Measurements from ENCODE around the gene ZIK1.

ZIK1 gene

DNA sequence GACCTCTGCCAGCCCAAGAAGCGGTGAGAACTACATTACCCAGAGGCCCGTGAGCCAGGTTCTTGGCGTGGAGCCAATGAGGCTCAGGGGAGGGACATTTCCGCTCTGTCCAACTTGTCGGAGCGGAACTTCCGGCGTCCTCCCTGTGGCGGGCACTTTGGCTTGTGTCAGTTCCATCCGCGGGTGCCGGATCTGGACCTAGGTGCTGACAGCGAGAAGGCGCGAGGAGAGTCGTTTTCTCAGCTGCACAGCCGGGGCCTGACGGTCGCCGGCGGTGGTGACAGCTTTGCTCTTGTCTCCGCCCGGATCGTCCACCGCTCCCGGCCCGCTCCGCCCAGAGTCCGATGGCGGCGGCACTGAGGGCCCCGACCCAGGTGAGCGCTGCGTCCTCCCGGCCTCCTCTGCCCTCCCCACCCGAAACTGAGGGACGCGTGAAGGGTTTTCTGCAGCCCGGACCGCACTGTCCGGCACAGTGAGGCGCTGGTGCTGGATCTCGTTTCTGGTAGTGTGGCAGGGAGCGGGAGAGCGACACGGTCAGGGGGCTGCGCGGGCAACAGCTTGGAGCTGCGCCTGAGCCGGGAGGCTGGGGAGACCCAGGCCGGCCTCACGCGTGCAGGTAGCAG, 15.9 kb downstream of the ZIK1 start, which contains the start of gene ZNF530:
ZNF530 (plus strand) TSS at position 125 of the 623 bp plus-strand sequence. CDS start 4,461 bp downstream, outside the sequence.
- Histone ChIP-seq H3K27ac (ENCODE audit: low read depth, low read length) (no peak within 1 kb of the TSS), H3K9ac (ENCODE audit: low read length in 5 of 5) (peak within 1 kb of the TSS in 4 of 5 donors; percentile 65 to 86 (median 76)), H3K27me3 (ENCODE audit: control insufficient read depth in 5 of 5, insufficient read depth in 4 of 5, low read length in 5 of 5) (no peaks in the 10 kb centered on the region)

DNA sequence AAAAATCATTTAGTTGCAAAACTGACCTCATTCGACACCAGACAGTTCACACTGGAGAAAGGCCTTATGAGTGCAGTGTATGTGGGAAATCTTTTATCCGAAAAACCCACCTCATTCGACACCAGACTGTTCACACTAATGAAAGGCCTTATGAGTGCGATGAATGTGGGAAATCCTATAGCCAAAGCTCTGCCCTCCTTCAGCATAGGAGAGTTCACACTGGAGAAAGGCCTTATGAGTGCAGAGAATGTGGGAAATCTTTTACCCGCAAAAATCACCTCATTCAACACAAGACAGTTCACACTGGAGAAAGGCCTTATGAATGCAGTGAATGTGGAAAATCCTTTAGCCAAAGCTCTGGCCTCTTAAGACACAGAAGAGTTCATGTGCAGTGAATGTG, 23.0 kb downstream of the ZIK1 start:
- H3K27me3 ChIP-seq (ENCODE audit: control insufficient read depth in 5 of 5, insufficient read depth in 4 of 5, low read length in 5 of 5) = no peaks in the 10 kb centered on the region
- H3K9me3 ChIP-seq (ENCODE audit: control insufficient read depth in 5 of 5, low read length in 5 of 5) = peaks cover 37 to 69% (median 51%) of the 10 kb centered on the region in 5 donors
- peaks cover 0 to 10% (median 0%) of the 10 kb centered on the region in 5 donors for H3K4me1 ChIP-seq (ENCODE audit: control insufficient read depth in 5 of 5, insufficient read depth in 5 of 5, low read length in 5 of 5)
- H3K9ac ChIP-seq (ENCODE audit: low read length in 5 of 5) = peak overlapping the region in 1 of 5 donors; percentile 16
- H3K36me3 ChIP-seq (ENCODE audit: control insufficient read depth in 5 of 5, insufficient read depth in 5 of 5, low read length in 5 of 5) = peaks cover 20 to 44% (median 33%) of the 10 kb centered on the region in 5 donors
- no peak overlapping the region for H3K27ac ChIP-seq (ENCODE audit: low read depth, low read length)
- peak overlapping the region in 3 of 5 donors; percentile 6 to 14 (median 12) for H3K4me3 ChIP-seq (ENCODE audit: low read depth in 1 of 5, low read length in 5 of 5)

More for the DNA sequence above, 15.9 kb downstream of the ZIK1 start, which contains the start of gene ZNF530:
- peaks cover 10 to 29% (median 20%) of the 10 kb centered on the region in 5 donors for H3K9me3 ChIP-seq (ENCODE audit: control insufficient read depth in 5 of 5, low read length in 5 of 5)
- peaks cover 0 to 16% (median 14%) of the 10 kb centered on the region in 5 donors for H3K4me1 ChIP-seq (ENCODE audit: control insufficient read depth in 5 of 5, insufficient read depth in 5 of 5, low read length in 5 of 5)
- H3K4me3 ChIP-seq (ENCODE audit: low read depth in 1 of 5, low read length in 5 of 5) = peak within 1 kb of the TSS; percentile 78 to 97 (median 92)
- H3K36me3 ChIP-seq (ENCODE audit: control insufficient read depth in 5 of 5, insufficient read depth in 5 of 5, low read length in 5 of 5) = peaks cover 6 to 17% (median 13%) of the 10 kb centered on the region in 5 donors

DNA sequence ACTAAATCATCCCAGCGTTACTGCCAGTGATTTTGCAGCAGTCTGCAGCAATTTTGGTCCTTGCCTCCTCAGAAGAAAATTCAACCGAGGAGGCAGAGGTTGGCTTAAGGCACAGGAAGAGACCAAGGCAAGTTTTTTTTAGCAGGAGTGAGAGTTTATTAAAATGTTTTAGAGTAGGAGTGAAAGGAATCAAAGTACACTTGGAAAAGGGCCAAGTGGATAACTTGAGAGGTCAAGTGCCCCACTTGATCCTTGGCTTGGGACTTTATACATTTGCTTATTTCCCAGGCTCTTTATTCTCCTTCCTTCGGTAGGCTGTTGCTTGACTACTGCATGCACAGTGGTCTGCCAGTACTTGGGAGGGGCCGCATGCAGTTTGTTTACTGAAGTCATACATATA, 27.2 kb downstream of the ZIK1 start:
- peaks cover 24 to 47% (median 28%) of the 10 kb centered on the region in 5 donors for H3K9me3 ChIP-seq (ENCODE audit: control insufficient read depth in 5 of 5, low read length in 5 of 5)
- H3K9ac ChIP-seq (ENCODE audit: low read length in 5 of 5) = no peak overlapping the region
- H3K27ac ChIP-seq (ENCODE audit: low read depth, low read length) = no peak overlapping the region
- H3K4me3 ChIP-seq (ENCODE audit: low read depth in 1 of 5, low read length in 5 of 5) = no peak overlapping the region
- peaks cover 9 to 22% (median 12%) of the 10 kb centered on the region in 5 donors for H3K36me3 ChIP-seq (ENCODE audit: control insufficient read depth in 5 of 5, insufficient read depth in 5 of 5, low read length in 5 of 5)
- peaks cover 10 to 19% (median 17%) of the 10 kb centered on the region in 5 donors for H3K4me1 ChIP-seq (ENCODE audit: control insufficient read depth in 5 of 5, insufficient read depth in 5 of 5, low read length in 5 of 5)
- no peaks in the 10 kb centered on the region for H3K27me3 ChIP-seq (ENCODE audit: control insufficient read depth in 5 of 5, insufficient read depth in 4 of 5, low read length in 5 of 5)

- Histone ChIP-seq H3K36me3 (ENCODE audit: control insufficient read depth in 5 of 5, insufficient read depth in 5 of 5, low read length in 5 of 5) (peaks cover 5 to 36% (median 33%) of the 10 kb centered on the region in 5 donors), H3K4me1 (ENCODE audit: control insufficient read depth in 5 of 5, insufficient read depth in 5 of 5, low read length in 5 of 5) (peaks cover 0 to 19% (median 17%) of the 10 kb centered on the region in 5 donors), H3K9ac (ENCODE audit: low read length in 5 of 5) (peak within 1 kb of the TSS; percentile 23 to 91 (median 87)), H3K4me3 (ENCODE audit: low read depth in 1 of 5, low read length in 5 of 5) (peak within 1 kb of the TSS; percentile 88 to 97 (median 96)), H3K27ac (ENCODE audit: low read depth, low read length) (no peak within 1 kb of the TSS), H3K9me3 (ENCODE audit: control insufficient read depth in 5 of 5, low read length in 5 of 5) (peaks cover 36 to 59% (median 44%) of the 10 kb centered on the region in 5 donors), H3K27me3 (ENCODE audit: control insufficient read depth in 5 of 5, insufficient read depth in 4 of 5, low read length in 5 of 5) (no peaks in the 10 kb centered on the region)
Measured at GRCh38 chr19:57613941-57614743, 30.2 kb downstream of the ZIK1 start, which contains the start of gene ZNF134. Gene ZNF134 (plus strand): TSS chr19:57614242. CDS start chr19:57619469, 5,227 bp downstream.

- peaks cover 0 to 19% (median 17%) of the 10 kb centered on the region in 5 donors for H3K4me1 ChIP-seq (ENCODE audit: control insufficient read depth in 5 of 5, insufficient read depth in 5 of 5, low read length in 5 of 5)
- H3K27ac ChIP-seq (ENCODE audit: low read depth, low read length) = no peak overlapping the region
- peaks cover 49 to 71% (median 56%) of the 10 kb centered on the region in 5 donors for H3K9me3 ChIP-seq (ENCODE audit: control insufficient read depth in 5 of 5, low read length in 5 of 5)
- no peaks in the 10 kb centered on the region for H3K27me3 ChIP-seq (ENCODE audit: control insufficient read depth in 5 of 5, insufficient read depth in 4 of 5, low read length in 5 of 5)
- H3K9ac ChIP-seq (ENCODE audit: low read length in 5 of 5) = no peak overlapping the region
- peak overlapping the region; percentile 88 to 97 (median 96) for H3K4me3 ChIP-seq (ENCODE audit: low read depth in 1 of 5, low read length in 5 of 5)
- H3K36me3 ChIP-seq (ENCODE audit: control insufficient read depth in 5 of 5, insufficient read depth in 5 of 5, low read length in 5 of 5) = peaks cover 13 to 48% (median 45%) of the 10 kb centered on the region in 5 donors
Measured at GRCh38 chr19:57615346-57615745, 31.4 kb downstream of the ZIK1 start.

DNA sequence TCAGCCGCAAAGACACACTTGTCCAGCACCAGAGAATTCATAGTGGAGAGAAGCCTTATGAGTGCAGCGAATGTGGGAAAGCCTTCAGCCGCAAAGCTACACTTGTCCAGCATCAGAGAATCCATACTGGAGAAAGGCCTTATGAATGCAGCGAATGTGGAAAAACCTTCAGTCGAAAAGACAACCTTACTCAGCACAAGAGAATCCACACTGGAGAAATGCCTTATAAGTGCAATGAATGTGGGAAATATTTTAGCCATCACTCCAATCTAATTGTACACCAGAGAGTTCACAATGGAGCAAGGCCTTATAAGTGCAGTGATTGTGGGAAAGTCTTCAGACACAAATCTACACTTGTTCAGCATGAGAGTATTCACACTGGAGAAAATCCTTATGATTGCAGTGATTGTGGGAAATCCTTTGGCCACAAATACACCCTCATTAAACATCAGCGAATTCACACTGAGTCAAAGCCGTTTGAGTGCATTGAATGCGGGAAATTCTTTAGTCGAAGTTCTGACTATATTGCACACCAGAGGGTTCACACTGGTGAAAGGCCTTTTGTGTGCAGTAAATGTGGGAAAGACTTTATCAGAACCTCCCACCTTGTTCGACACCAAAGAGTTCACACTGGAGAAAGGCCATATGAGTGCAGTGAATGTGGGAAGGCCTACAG, 36.9 kb downstream of the ZIK1 start:
- Histone ChIP-seq H3K9me3 (ENCODE audit: control insufficient read depth in 5 of 5, low read length in 5 of 5) (peaks cover 91 to 100% (median 98%) of the 10 kb centered on the region in 5 donors), H3K4me1 (ENCODE audit: control insufficient read depth in 5 of 5, insufficient read depth in 5 of 5, low read length in 5 of 5) (peaks cover 0 to 5% (median 0%) of the 10 kb centered on the region in 5 donors), H3K27me3 (ENCODE audit: control insufficient read depth in 5 of 5, insufficient read depth in 4 of 5, low read length in 5 of 5) (peaks cover 0 to 3% (median 0%) of the 10 kb centered on the region in 5 donors), H3K9ac (ENCODE audit: low read length in 5 of 5) (peak overlapping the region in 1 of 5 donors; percentile 33), H3K27ac (ENCODE audit: low read depth, low read length) (no peak overlapping the region), H3K4me3 (ENCODE audit: low read depth in 1 of 5, low read length in 5 of 5) (peak overlapping the region; percentile 41 to 96 (median 88)), H3K36me3 (ENCODE audit: control insufficient read depth in 5 of 5, insufficient read depth in 5 of 5, low read length in 5 of 5) (peaks cover 44 to 78% (median 70%) of the 10 kb centered on the region in 5 donors)

GRCh38 chr19:57623091-57623490, 39.1 kb downstream of the ZIK1 start:
- Histone ChIP-seq H3K9ac (ENCODE audit: low read length in 5 of 5) (no peak overlapping the region), H3K27ac (ENCODE audit: low read depth, low read length) (no peak overlapping the region), H3K9me3 (ENCODE audit: control insufficient read depth in 5 of 5, low read length in 5 of 5) (peaks cover 74 to 95% (median 90%) of the 10 kb centered on the region in 5 donors), H3K4me3 (ENCODE audit: low read depth in 1 of 5, low read length in 5 of 5) (peak overlapping the region in 3 of 5 donors; percentile 65 to 96 (median 88)), H3K36me3 (ENCODE audit: control insufficient read depth in 5 of 5, insufficient read depth in 5 of 5, low read length in 5 of 5) (peaks cover 40 to 57% (median 48%) of the 10 kb centered on the region in 5 donors), H3K27me3 (ENCODE audit: control insufficient read depth in 5 of 5, insufficient read depth in 4 of 5, low read length in 5 of 5) (peaks cover 0 to 3% (median 0%) of the 10 kb centered on the region in 5 donors), H3K4me1 (ENCODE audit: control insufficient read depth in 5 of 5, insufficient read depth in 5 of 5, low read length in 5 of 5) (peaks cover 0 to 5% (median 0%) of the 10 kb centered on the region in 5 donors)

- Histone ChIP-seq H3K9ac (ENCODE audit: low read length in 5 of 5) (peak within 1 kb of the TSS; percentile 75 to 95 (median 87)), H3K36me3 (ENCODE audit: control insufficient read depth in 5 of 5, insufficient read depth in 5 of 5, low read length in 5 of 5) (peaks cover 22 to 35% (median 28%) of the 10 kb centered on the region in 5 donors), H3K9me3 (ENCODE audit: control insufficient read depth in 5 of 5, low read length in 5 of 5) (peaks cover 20 to 42% (median 28%) of the 10 kb centered on the region in 5 donors), H3K4me3 (ENCODE audit: low read depth in 1 of 5, low read length in 5 of 5) (peak within 1 kb of the TSS; percentile 89 to 95 (median 93)), H3K27me3 (ENCODE audit: control insufficient read depth in 5 of 5, insufficient read depth in 4 of 5, low read length in 5 of 5) (no peaks in the 10 kb centered on the region), H3K4me1 (ENCODE audit: control insufficient read depth in 5 of 5, insufficient read depth in 5 of 5, low read length in 5 of 5) (peaks cover 0 to 18% (median 14%) of the 10 kb centered on the region in 5 donors), H3K27ac (ENCODE audit: low read depth, low read length) (no peak within 1 kb of the TSS)
Measured at GRCh38 chr19:57632987-57633831, 49.3 kb downstream of the ZIK1 start, which contains the start of gene ZNF211. Gene ZNF211 (plus strand): TSS chr19:57633168. CDS start chr19:57633347, 179 bp downstream.

All from subcutaneous abdominal adipose tissue (tissue), 5 donors.